Measurements from ENCODE around the gene C4orf50.

The C4orf50 gene

GRCh38 chr4:6031846-6032245, 13.6 kb upstream of the C4orf50 start:
- WGBS, 2 experiments, result 89 to 90% methylated on average over 5 of the region's 5 CpGs
- peaks cover 8% of the 10 kb centered on the region for H3K27me3 ChIP-seq (ENCODE audit: control insufficient read depth, insufficient read depth, low read length, poor library complexity, severe bottlenecking)
- H3K4me3 ChIP-seq (ENCODE audit: insufficient read depth, low read depth, low read length), result no peak overlapping the region
- H3K9me3 ChIP-seq (ENCODE audit: control insufficient read depth, low read length), result no peaks in the 10 kb centered on the region
- H3K36me3 ChIP-seq (ENCODE audit: control insufficient read depth, insufficient read depth, low read length), result no peaks in the 10 kb centered on the region
- H3K27ac ChIP-seq (ENCODE audit: insufficient read depth, low read depth, low read length, poor library complexity, severe bottlenecking), result no peak overlapping the region
- peaks cover 15% of the 10 kb centered on the region for H3K4me1 ChIP-seq (ENCODE audit: control insufficient read depth, insufficient read depth, low read length)

- no peak overlapping the region for H3K4me3 ChIP-seq (ENCODE audit: insufficient read depth, low read depth, low read length)
- H3K4me1 ChIP-seq (ENCODE audit: control insufficient read depth, insufficient read depth, low read length), result peaks cover 15% of the 10 kb centered on the region
- H3K27me3 ChIP-seq (ENCODE audit: control insufficient read depth, insufficient read depth, low read length, poor library complexity, severe bottlenecking), result peaks cover 5% of the 10 kb centered on the region
- H3K27ac ChIP-seq (ENCODE audit: insufficient read depth, low read depth, low read length, poor library complexity, severe bottlenecking), result no peak overlapping the region
- H3K36me3 ChIP-seq (ENCODE audit: control insufficient read depth, insufficient read depth, low read length), result no peaks in the 10 kb centered on the region
- no peaks in the 10 kb centered on the region for H3K9me3 ChIP-seq (ENCODE audit: control insufficient read depth, low read length)
- 90 to 94% methylated on average over 7 of the region's 7 CpGs for WGBS, 2 experiments
Observed at GRCh38 chr4:6030679-6031078, 12.4 kb upstream of the C4orf50 start.

- H3K36me3 ChIP-seq (ENCODE audit: control insufficient read depth, insufficient read depth, low read length), result no peaks in the 10 kb centered on the region
- no peaks in the 10 kb centered on the region for H3K9me3 ChIP-seq (ENCODE audit: control insufficient read depth, low read length)
- H3K27ac ChIP-seq (ENCODE audit: insufficient read depth, low read depth, low read length, poor library complexity, severe bottlenecking), result no peak overlapping the region
- no peak overlapping the region for H3K4me3 ChIP-seq (ENCODE audit: insufficient read depth, low read depth, low read length)
- 43 to 55% methylated on average over 6 of the region's 6 CpGs for WGBS, 2 experiments
- peaks cover 15% of the 10 kb centered on the region for H3K4me1 ChIP-seq (ENCODE audit: control insufficient read depth, insufficient read depth, low read length)
- H3K27me3 ChIP-seq (ENCODE audit: control insufficient read depth, insufficient read depth, low read length, poor library complexity, severe bottlenecking), result peaks cover 4% of the 10 kb centered on the region
Observed at GRCh38 chr4:6029254-6029653, 11.0 kb upstream of the C4orf50 start.

GRCh38 chr4:6028168-6028567, 9.9 kb upstream of the C4orf50 start:
- 85 to 87% methylated on average over 10 of the region's 10 CpGs for WGBS, 2 experiments
- Histone ChIP-seq H3K27me3 (ENCODE audit: control insufficient read depth, insufficient read depth, low read length, poor library complexity, severe bottlenecking) (no peaks in the 10 kb centered on the region), H3K27ac (ENCODE audit: insufficient read depth, low read depth, low read length, poor library complexity, severe bottlenecking) (no peak overlapping the region), H3K4me3 (ENCODE audit: insufficient read depth, low read depth, low read length) (no peak overlapping the region), H3K4me1 (ENCODE audit: control insufficient read depth, insufficient read depth, low read length) (peaks cover 15% of the 10 kb centered on the region), H3K36me3 (ENCODE audit: control insufficient read depth, insufficient read depth, low read length) (no peaks in the 10 kb centered on the region), H3K9me3 (ENCODE audit: control insufficient read depth, low read length) (no peaks in the 10 kb centered on the region)

GRCh38 chr4:6027392-6027791, 9.2 kb upstream of the C4orf50 start:
- 91 to 95% methylated on average over 9 of the region's 9 CpGs for WGBS, 2 experiments
- no peak overlapping the region for H3K4me3 ChIP-seq (ENCODE audit: insufficient read depth, low read depth, low read length)
- no peaks in the 10 kb centered on the region for H3K36me3 ChIP-seq (ENCODE audit: control insufficient read depth, insufficient read depth, low read length)
- H3K4me1 ChIP-seq (ENCODE audit: control insufficient read depth, insufficient read depth, low read length), result peaks cover 15% of the 10 kb centered on the region
- H3K27me3 ChIP-seq (ENCODE audit: control insufficient read depth, insufficient read depth, low read length, poor library complexity, severe bottlenecking), result no peaks in the 10 kb centered on the region
- no peaks in the 10 kb centered on the region for H3K9me3 ChIP-seq (ENCODE audit: control insufficient read depth, low read length)
- H3K27ac ChIP-seq (ENCODE audit: insufficient read depth, low read depth, low read length, poor library complexity, severe bottlenecking), result no peak overlapping the region

- Histone ChIP-seq H3K27ac (ENCODE audit: insufficient read depth, low read depth, low read length, poor library complexity, severe bottlenecking) (no peak overlapping the region), H3K27me3 (ENCODE audit: control insufficient read depth, insufficient read depth, low read length, poor library complexity, severe bottlenecking) (no peaks in the 10 kb centered on the region), H3K4me1 (ENCODE audit: control insufficient read depth, insufficient read depth, low read length) (peaks cover 6% of the 10 kb centered on the region), H3K4me3 (ENCODE audit: insufficient read depth, low read depth, low read length) (no peak overlapping the region), H3K36me3 (ENCODE audit: control insufficient read depth, insufficient read depth, low read length) (no peaks in the 10 kb centered on the region), H3K9me3 (ENCODE audit: control insufficient read depth, low read length) (no peaks in the 10 kb centered on the region)
- WGBS, 2 experiments, result 89 to 90% methylated on average over 17 to 19 of the region's 20 CpGs
Observed at GRCh38 chr4:6024313-6024960, 6.2 kb upstream of the C4orf50 start.

GRCh38 chr4:6023731-6024130, 5.5 kb upstream of the C4orf50 start:
- Histone ChIP-seq H3K27me3 (ENCODE audit: control insufficient read depth, insufficient read depth, low read length, poor library complexity, severe bottlenecking) (no peaks in the 10 kb centered on the region), H3K27ac (ENCODE audit: insufficient read depth, low read depth, low read length, poor library complexity, severe bottlenecking) (no peak overlapping the region), H3K4me3 (ENCODE audit: insufficient read depth, low read depth, low read length) (no peak overlapping the region), H3K36me3 (ENCODE audit: control insufficient read depth, insufficient read depth, low read length) (no peaks in the 10 kb centered on the region), H3K4me1 (ENCODE audit: control insufficient read depth, insufficient read depth, low read length) (no peaks in the 10 kb centered on the region), H3K9me3 (ENCODE audit: control insufficient read depth, low read length) (no peaks in the 10 kb centered on the region)
- 91% methylated on average over 10 of the region's 10 CpGs for WGBS, 2 experiments

GRCh38 chr4:6022607-6023288, 4.5 kb upstream of the C4orf50 start:
- Histone ChIP-seq H3K4me3 (ENCODE audit: insufficient read depth, low read depth, low read length) (no peak overlapping the region), H3K27ac (ENCODE audit: insufficient read depth, low read depth, low read length, poor library complexity, severe bottlenecking) (no peak overlapping the region), H3K9me3 (ENCODE audit: control insufficient read depth, low read length) (no peaks in the 10 kb centered on the region), H3K4me1 (ENCODE audit: control insufficient read depth, insufficient read depth, low read length) (no peaks in the 10 kb centered on the region), H3K36me3 (ENCODE audit: control insufficient read depth, insufficient read depth, low read length) (no peaks in the 10 kb centered on the region), H3K27me3 (ENCODE audit: control insufficient read depth, insufficient read depth, low read length, poor library complexity, severe bottlenecking) (no peaks in the 10 kb centered on the region)
- WGBS, 2 experiments, result 86 to 88% methylated on average over 30 of the region's 30 CpGs

GRCh38 chr4:6021831-6022606, 3.8 kb upstream of the C4orf50 start:
- Histone ChIP-seq H3K27me3 (ENCODE audit: control insufficient read depth, insufficient read depth, low read length, poor library complexity, severe bottlenecking) (no peaks in the 10 kb centered on the region), H3K36me3 (ENCODE audit: control insufficient read depth, insufficient read depth, low read length) (no peaks in the 10 kb centered on the region), H3K4me3 (ENCODE audit: insufficient read depth, low read depth, low read length) (no peak overlapping the region), H3K4me1 (ENCODE audit: control insufficient read depth, insufficient read depth, low read length) (no peaks in the 10 kb centered on the region), H3K27ac (ENCODE audit: insufficient read depth, low read depth, low read length, poor library complexity, severe bottlenecking) (no peak overlapping the region), H3K9me3 (ENCODE audit: control insufficient read depth, low read length) (no peaks in the 10 kb centered on the region)
- 92 to 93% methylated on average over 20 of the region's 20 CpGs for WGBS, 2 experiments

GRCh38 chr4:6020613-6021012, 2.4 kb upstream of the C4orf50 start:
- H3K27ac ChIP-seq (ENCODE audit: insufficient read depth, low read depth, low read length, poor library complexity, severe bottlenecking), result no peak overlapping the region
- H3K9me3 ChIP-seq (ENCODE audit: control insufficient read depth, low read length), result no peaks in the 10 kb centered on the region
- no peaks in the 10 kb centered on the region for H3K36me3 ChIP-seq (ENCODE audit: control insufficient read depth, insufficient read depth, low read length)
- H3K4me3 ChIP-seq (ENCODE audit: insufficient read depth, low read depth, low read length), result no peak overlapping the region
- H3K27me3 ChIP-seq (ENCODE audit: control insufficient read depth, insufficient read depth, low read length, poor library complexity, severe bottlenecking), result no peaks in the 10 kb centered on the region
- 87 to 88% methylated on average over 8 of the region's 8 CpGs for whole genome bisulfite sequencing, 2 experiments
- no peaks in the 10 kb centered on the region for H3K4me1 ChIP-seq (ENCODE audit: control insufficient read depth, insufficient read depth, low read length)

Data from ectodermal cell (in vitro differentiated cells).